Stimulated activated CD4-positive, alpha-beta T cell treated with anti-CD3 and anti-CD28 coated beads, Interleukin-2, amount 100 ng/mL, for 48 hours (primary cell): ENCODE data around the gene MS4A6E.
"Not testable (repeated sequence)": the region's sequence is repeated elsewhere in the genome, so short reads cannot be mapped to it uniquely, and the experiment has no call there.

Source experiments
- DNase-seq, 2 donors: peaks; one replicate each; pipeline ENCODE4 v3.0.0-alpha.2; 2020

Gene MS4A6E

GRCh38 chr11:60326955-60327354 lies at the start of gene MS4A6E:
TSS of gene MS4A6E (plus strand) at chr11:60327255. CDS start at chr11:60334896, 7,641 bp downstream.
- DNase-seq = no peak

DNA sequence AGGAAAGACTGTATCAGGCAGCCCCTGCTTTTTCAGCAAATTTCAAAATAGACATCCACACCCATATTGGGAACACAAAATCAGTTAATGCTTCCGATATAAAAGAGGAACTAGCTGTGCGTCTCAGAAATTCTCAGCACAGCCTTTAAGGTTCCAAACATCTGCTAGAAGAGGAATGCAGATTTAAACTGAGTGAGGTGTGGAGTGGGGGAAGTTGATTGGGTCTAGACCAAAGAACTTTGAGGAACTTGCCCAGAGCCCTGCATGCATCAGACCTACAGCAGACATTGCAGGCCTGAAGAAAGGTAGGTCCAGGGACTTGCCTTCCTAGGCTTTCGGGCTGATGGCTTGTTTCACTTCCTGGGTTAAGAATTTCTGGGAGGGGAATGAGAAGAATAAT lies 46.6 kb upstream of the MS4A6E start, which contains the start of gene MS4A4A:
Gene MS4A4A, plus strand, starts transcription at position 255 of the 400 bp plus-strand sequence. Its CDS starts 10 bp downstream, at position 265.
- no peak for DNase-seq

DNA sequence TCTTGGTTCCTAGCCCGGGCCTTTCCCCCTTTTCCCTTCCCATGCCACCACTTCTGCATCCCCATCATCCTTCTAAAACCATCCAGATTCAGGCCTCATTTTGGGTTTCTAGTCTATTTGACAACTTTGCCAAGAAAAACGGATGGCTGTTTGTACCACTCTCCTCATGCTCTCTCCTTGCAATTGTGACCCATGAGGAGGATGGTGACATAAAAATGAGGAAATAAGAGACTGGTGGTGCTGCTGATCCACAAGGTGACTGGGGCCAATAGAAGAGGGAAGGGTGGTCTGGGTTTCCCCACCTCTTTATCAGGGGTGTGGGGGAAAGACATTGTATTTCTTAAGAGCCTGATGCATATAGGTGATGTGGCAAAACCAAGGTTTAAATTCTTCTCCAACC lies 45.6 kb upstream of the MS4A6E start:
- DNase-seq = no peak

GRCh38 chr11:60282286-60282685 lies 44.8 kb upstream of the MS4A6E start:
- no peak for DNase-seq

DNA sequence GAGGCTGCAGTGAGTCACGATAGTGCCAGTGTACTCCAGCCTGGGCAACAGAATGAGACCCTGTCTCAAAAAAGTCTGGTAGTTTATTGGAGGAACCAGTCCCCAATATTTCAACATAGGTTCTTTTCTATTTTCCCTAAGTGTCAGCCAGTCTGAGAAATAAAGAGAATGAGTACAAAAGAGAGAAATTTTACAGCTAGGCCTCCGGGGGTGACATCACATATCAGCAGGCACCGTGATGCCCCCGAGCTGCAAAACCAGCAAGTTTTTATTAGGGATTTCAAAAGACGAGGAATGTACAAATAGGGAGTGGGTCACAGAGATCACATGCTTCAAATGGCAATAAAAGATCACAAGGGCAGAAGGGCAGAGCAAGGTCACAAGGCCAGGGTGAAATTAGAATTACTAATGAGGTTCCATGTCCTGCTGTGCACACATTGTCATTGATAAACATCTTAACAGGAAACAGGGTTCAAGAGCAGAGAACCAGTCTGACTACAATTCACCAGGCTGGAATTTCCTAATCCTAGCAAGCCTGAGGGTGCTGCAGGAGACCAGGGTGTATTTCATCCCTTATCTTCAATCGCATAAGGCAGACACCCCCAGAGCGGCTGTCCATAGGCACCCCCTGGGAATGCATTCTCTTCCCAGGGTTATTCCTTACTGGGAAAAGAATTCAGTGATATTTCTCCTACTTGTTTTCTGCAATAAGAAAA lies 41.5 kb upstream of the MS4A6E start:
- not testable (repeated sequence) for DNase-seq

DNA sequence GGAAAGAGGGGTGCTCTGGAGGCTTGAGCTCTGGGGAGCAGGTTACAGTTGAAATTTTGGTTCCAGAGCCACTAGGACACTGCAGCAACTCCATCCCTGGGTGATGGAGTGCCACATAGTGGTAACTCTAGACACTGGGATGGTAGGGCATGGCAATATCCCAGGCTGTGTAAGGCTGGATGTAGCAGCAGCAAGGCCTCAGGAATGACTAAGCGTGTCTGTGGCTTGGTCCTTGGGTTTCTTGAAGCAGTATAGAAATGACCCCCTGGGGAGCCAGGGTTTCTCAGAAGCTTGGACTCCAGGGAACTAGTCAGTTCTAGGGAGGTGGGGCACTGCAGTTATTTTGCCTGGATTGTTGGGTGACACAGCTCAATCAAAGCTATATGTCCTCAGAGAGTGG lies 38.5 kb upstream of the MS4A6E start:
- DNase-seq = no peak

- no peak for DNase-seq
These were observed 34.9 kb upstream of the MS4A6E start for GRCh38 chr11:60292145-60292544.

- DNase-seq = no peak
These were observed 25.9 kb upstream of the MS4A6E start for GRCh38 chr11:60301178-60301577.

GRCh38 chr11:60301884-60302283 lies 25.2 kb upstream of the MS4A6E start:
- not testable (repeated sequence) for DNase-seq

DNA sequence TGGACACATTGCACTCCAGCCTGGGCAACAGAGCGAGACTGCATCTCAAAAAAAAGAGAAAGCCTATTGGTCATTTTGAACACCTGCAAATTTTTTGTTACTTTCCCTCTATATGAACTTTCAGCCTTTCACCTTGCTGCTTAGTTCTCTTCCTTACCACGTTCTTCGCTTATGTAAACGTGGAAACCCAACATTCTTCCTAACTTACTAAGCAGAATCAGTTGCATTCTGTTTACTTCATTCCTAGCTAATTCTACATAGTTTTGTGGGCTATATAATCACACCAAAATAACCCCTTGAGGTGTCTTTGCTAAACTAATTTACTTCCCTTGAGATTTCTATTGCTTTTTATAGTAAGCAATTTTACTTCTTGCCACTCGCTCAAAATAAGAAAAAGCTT lies 23.4 kb upstream of the MS4A6E start:
- DNase-seq = no peak

DNA sequence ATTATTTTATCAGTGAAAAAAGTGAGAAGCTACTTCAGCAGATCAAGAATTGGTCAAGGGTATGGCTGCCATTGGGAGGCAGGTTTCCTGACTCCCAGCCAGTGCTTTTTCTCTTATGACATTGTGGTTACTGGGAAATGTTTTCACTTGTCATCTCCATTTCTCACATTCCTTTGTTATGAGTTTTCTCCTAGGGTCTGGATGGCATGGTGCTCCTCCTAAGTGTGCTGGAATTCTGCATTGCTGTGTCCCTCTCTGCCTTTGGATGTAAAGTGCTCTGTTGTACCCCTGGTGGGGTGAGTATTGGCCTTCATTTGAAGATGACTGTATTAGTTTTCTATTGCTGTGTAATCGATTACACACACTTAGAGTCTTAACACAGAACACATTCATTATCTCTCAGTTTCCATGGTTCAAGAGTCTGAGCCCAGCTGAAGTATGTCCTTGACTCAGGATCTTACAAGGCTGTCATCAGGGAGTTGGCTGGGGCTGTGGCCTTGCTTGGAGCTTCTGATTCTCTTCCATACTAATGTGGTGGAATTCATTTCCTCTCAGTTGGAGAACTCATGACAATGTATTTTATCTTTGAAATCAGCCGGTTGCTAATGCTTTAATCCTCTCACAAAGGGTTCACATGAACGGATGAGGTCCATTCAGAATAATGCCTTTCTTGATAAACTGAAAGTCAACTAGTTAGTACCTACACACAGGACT lies 21.0 kb upstream of the MS4A6E start:
- DNase-seq = no peak

GRCh38 chr11:60307507-60308195 lies 19.4 kb upstream of the MS4A6E start:
- peak in 1 of 2 donors; percentile 2 for DNase-seq

DNA sequence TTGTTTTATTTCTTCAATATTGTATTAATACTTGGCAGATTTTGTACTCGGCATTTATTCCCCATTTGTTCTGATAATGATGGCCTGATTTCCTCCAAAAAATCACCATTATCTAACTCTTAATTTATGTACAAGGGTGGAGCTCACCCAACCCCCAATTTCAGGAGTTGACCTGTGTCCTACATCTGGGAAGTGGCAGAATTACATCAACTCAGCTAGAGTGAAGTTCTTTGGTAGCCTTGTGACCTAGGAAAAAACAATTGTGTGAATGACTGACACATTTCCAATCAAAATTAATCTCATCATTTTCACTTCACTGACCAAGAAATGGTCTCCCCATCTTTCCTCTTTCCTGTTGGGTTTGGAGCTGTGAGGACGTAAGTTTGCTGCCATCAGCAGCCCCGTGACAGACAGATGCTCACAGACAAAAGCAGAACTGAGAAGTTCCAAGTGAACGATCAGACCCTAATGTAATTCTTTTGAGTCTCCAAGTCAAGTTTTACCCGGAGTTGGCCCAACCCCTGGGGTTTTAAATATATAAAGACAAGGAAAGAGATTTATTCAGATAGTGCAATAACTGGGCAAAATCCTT lies 16.6 kb upstream of the MS4A6E start:
- DNase-seq = no peak

GRCh38 chr11:60314635-60315321 lies 12.3 kb upstream of the MS4A6E start:
- DNase-seq = no peak

GRCh38 chr11:60315871-60316270 lies 11.2 kb upstream of the MS4A6E start:
- DNase-seq = no peak

DNA sequence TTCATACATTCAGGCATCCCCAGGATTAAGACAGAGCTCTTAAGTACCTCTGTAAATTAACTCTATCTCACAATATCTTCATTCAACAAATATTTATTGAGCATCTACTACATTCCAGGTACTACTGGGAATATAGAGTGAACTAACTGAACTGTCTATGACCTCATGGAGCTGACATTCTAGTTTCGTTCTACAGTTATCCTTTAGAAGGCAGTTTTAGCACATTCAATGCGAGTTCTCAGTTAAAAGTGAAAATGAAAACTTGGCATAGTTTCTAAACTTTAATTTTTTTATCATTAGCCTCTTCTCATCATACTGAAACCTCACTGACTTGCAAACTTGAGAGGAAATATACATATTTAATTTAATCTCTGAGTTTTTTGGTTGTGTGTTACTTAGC lies 10.7 kb upstream of the MS4A6E start:
- no peak for DNase-seq

DNA sequence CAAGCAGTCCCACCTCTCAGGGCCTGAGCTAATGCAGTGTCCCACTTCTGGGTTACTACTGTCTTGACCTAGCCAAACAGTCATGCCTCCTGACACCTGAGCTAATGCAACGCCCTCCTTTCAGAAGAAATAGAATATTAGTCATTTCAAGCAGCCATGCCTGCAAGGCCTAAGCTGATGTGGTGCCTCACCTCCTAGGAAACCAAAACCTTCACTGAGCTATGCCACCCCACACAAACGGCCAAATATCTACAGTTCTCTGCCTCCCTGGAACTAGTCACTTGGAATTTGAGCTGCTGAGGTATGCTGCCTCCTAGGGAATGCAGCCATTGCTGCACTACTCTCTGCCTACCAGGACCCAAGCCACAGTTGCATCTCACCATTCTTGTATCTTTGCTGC lies 8.3 kb upstream of the MS4A6E start:
- no peak for DNase-seq

DNA sequence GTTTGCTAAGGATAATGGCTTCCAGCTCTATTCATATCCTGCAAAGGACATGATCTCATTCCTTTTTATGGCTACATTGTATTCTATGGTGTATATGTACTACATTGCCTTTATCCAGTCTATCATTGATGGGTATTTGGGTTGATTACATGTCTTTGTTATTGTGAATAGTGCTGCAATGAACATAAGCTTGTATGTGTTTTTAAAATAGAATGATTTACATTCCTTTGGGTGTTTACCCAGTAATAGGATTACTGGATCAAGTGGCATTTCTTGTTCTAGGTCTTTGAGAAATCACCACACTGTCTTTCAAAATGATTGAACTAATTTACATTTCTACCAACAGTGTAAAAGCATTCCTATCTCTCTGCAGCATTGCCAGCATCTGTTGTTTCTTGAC lies 6.0 kb upstream of the MS4A6E start:
- DNase-seq = no peak

- DNase-seq = no peak
These were observed 1.4 kb downstream of the MS4A6E start for GRCh38 chr11:60328460-60328859.

DNA sequence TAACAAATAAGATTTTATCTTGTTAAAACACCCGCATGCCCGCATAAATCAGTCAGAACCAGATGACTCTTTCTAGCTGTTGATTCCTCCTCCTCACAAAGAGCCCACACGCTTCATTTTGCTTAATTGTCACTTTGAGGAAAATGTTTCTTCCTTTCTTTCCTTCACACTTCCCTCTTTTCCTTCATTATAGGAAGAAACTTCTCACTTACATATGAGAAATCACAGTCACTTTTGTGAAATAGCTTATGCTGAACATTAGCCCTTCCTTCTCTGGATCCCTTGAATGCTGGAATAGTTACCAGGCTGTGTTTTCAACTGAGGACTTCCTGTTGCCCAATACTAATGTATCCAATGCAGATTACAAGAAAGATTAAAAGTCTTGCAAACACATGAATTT lies 5.8 kb downstream of the MS4A6E start:
- DNase-seq = no peak

GRCh38 chr11:60334005-60334620 lies 7.1 kb downstream of the MS4A6E start:
- DNase-seq = peak; percentile 70 to 74

GRCh38 chr11:60336767-60337391 lies 9.8 kb downstream of the MS4A6E start:
- no peak for DNase-seq
